Measurements from ENCODE around the gene PPP1R15B.

GRCh38 chr1:204409836-204410687 lies 1.6 kb downstream of the PPP1R15B start:
- TF ChIP-seq CTCF (IDR thresholded peaks at IDR 0.05; ENCODE audit: low read depth, low read length, missing input control) = no peak
- no peak for TF ChIP-seq GABPA (IDR thresholded peaks at IDR 0.05 in 1 of 2, conservative IDR thresholded peaks at IDR 0.05 in 1 of 2)
- no peak for TF ChIP-seq JUND (IDR thresholded peaks at IDR 0.05)
